HG02840 (cell line): Measurements from ENCODE around the gene WASF3.

Source experiments
- ATAC-seq: cut with Tn5 transposase; IDR thresholded peaks from one replicate; pipeline ENCODE4 v1.9.1; 2021; ENCODE audit warnings: mild to moderate bottlenecking, moderate library complexity, moderate number of reproducible peaks; ENCODE audit not compliant: unreplicated experiment, low FRiP score

WASF3 gene

DNA sequence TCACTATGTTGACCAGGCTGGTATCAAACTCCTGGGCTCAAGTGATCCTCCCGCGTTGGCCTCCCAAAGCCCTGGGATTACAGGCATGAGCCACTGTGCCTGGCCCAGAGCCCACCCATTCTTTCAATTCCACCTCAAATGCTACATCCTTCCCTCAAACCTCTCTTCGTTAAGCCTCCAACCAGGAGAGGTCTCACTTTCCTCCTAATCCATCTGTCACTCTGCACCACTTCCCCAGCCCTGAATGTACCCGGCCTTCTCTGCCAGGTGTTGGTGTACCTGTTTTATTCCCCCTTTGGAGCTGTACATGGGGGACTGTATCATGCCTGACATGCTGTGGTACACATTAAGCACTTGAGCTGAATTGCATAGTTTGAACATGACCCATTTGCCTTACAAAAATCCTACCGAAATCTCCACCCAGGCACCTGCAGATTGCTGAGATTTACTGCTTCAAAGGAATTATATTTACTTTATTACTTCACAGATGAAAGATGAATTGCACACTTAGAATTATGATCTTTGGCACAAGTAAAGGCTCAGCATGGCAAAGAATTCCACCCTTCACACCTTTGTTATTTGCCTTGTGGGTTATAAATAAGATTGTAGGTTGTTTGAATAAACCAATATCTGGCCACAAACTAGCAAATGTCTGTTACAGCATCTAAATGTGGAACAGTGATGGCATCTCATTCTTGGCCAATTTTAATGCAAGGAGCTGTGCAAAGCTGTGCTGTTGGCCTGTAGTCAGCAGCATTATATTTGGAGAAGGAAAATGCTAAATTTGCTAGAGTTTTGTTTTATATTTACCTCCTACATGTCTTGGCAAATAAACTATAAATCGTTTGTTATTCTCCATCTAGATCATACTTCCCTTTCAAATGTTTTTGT, 15.6 kb upstream of the WASF3 start:
- no peak for ATAC-seq

DNA sequence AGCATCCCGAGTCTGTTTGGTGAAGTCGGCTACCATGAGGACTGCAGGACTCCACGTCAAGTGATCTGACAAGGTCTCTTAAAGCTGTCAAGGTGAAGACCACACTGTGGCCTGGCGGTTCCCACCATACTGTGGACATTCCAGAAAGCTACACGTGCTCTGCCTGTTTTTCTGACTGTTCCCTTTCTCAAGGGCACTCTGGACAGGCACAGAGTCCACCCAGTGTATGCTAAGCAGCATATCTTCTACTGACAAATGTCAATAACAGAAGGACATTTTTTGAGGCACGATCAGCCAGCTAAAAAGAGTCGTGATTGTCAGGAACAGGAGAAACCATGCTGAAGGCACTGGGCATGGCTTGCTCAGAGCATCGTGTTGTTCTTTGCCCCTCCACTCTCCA, 12.8 kb upstream of the WASF3 start:
- no peak for ATAC-seq

DNA sequence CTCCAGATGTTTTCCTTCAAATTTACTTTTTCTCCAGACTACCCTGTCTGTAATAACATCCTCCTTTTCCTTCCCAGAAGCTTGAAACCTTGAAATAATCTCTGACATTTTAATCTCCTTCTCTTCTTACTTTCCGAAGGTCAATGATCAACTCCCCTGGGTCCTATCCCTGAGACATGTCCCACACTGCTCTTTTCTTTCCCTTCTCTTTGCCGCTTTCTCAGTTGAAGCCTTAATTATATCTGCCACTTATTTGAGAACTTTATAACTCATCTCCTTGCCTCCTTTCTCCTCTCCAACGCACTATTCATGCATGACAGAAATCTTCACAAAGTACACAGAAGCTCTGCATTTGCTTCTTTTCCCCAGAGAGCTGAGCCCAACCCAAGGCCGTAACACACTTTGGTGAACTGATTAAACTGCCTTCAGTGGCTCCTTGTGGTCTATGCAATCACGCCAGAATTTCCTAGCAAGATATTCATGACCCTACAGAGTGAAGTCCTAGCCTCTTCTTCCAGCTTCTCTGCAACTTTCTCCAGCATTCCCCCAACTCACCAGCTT, 9.2 kb upstream of the WASF3 start:
- no peak for ATAC-seq

DNA sequence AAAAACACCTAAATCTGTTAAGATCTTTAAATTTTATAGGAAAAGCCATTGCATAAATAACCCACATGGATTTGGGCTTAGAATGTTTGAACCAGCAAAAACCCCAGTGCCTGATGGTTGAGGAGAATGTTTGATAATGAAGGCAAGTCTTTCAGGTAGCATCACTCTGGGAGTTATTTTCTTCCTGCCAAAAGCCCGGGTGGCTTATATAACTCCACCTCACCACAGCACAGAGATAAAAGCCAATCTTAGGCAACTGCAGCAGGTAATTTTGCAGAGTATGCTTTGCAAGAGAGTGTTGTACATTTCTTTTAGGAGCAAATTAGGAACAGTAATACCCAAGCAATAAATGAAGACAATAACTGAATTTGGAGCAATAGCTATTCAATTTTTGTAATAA, 7.8 kb upstream of the WASF3 start:
- ATAC-seq = no peak

DNA sequence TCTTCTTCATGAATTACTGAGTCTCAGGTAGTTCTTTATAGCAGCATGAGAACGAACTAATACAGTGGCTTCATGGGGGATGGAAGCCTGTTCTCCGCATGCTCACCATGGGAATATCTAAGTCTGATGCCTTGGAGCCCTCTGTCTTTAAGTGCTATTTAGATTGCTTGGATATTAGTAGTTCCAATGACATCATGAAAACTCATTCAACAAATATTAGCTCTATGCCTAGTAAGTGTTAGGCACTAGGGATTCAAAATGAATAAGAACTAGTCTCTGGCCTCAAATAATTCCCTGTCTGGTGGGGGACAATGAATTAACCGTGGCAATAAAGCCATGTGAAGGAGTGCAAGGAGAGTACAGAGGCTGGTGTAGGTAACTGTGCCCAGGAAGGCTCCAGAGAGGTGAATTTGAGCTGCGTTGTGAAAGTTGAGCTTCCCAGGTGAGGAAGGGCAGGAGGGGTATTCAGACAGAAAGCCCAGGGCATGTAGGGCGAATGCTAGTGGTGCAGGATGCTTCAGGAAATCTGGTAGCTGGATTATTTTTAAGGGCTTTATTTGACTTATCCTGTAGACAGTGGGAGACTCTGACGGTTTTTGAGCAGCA, 6.1 kb upstream of the WASF3 start:
- no peak for ATAC-seq

DNA sequence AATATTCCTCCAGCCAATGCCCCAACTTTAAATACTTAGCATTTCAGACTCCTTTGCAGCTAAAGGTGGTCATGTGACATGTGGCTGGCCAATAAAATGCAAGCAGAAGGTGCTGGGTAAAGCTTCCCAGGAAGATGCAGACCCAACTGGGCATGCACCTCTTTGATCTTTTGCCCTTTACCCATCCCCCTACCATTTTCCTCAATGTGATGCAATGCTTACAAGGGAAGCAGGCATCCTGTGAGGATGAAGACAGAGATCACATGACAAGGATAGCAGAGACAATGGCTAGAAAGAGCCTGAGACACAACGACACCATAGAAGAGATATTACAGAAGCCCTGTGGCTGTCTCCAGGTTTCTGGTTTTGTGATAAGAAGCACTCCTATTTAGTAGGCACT, 2.1 kb upstream of the WASF3 start:
- no peak for ATAC-seq

DNA sequence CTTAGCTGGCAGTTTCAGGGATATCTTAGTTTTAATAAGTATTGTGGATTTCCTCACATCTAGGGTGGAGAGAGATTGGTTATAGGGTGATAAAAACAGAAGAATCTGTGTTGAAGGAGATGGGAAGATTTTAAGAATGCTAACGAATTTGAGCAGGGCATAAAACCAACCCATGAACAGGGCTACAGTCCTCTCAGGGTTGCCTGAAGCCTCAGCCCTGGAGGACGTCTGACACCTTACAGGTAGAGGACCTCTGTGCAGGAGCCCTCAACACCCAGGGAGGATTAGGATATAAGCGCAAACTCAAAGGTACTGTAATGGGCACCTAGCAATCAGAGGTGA, 461 bp upstream of the WASF3 start:
- no peak for ATAC-seq

DNA sequence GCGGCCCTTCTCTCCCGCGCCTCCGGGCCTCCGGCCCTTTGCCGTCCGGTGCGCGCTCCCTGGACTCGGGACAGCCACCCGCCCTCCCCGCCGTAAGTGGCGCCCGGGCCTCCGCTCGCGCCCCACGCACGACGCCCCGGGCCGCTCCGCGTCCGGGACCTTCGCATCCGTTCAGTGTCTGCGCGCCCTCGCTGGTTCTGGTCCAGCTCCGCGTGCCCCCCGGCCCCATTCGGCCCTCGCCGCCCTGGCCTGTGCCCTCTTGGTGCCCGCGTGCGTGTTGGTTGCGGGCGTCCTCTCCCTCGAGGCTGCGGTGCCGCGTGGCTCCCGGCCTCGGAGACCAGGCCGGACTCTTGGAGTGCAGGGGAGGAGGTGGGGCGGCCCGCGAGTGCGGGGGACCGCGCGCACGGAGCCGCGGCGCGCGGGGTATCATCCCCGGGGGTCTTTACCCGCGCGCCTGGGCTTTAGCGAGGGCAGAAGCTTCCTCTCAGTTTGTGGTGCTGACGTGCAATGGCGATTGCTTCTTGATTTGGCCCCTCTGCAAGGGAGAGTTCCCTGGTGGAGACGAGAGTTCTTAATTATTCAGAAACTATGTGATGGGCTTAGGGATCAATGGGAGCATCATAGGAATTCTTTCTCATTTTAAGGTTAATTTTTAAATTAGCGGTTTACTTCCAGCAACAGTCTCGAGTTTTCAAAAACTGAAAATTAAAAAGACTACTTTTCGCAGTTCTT, 757 bp downstream of the WASF3 start:
- no peak for ATAC-seq

DNA sequence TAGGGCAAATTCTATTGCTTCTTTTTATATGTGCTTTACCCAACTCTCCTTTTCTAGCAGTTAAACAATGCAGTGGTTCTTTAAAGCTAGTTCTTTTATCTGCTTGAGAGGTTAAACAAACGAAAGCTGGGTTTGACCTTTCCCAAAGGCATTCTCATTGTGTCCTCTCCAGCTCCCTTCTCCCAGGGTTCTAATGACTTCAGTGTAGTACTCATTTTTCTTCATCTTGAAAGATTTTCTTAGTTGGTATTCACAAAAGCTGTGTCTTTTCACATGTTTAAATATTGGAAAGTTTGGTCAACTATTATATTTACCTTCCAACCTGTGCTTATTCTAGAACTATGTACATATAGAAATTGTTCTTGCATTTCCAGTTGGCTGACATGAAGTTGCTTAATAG, 1.5 kb downstream of the WASF3 start:
- ATAC-seq = no peak

DNA sequence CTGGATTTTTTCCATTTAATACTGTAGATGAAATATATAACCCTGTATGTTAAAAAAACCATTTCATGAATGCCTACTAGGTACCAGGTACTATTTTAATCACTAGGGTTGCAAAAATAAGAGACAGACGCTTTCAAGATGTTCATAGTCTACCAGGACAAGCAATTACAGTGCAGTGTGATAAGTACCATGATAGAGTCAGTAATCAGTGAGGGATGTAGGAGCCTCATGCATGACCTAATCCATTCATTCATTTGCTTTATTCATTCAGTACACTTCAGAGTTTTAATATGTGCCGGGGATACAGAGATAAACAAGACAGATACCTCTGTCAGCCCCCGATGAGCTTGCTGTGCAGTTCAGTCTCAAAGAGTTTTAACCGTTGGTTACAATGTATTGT, 3.0 kb downstream of the WASF3 start:
- ATAC-seq = no peak

DNA sequence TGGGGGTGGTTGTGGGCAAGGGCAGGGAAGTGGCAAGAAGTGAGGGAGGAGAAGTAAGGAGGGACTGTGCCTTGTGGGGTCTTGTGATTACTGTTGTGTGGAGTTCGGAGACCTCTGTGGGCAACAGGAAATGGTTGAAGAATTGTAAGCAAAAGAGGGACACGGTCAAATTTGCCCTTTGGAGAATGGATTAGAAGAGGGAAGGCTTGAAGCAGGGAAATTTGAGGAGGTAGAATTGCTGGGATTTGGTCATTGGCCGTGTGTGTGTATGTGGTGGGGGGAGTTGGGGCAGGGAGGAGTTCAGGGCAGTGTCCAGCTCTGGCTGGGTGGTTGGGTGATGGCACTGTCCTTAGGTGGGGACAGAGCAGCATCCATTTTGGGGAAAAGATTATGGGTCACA, 3.6 kb downstream of the WASF3 start:
- no peak for ATAC-seq

DNA sequence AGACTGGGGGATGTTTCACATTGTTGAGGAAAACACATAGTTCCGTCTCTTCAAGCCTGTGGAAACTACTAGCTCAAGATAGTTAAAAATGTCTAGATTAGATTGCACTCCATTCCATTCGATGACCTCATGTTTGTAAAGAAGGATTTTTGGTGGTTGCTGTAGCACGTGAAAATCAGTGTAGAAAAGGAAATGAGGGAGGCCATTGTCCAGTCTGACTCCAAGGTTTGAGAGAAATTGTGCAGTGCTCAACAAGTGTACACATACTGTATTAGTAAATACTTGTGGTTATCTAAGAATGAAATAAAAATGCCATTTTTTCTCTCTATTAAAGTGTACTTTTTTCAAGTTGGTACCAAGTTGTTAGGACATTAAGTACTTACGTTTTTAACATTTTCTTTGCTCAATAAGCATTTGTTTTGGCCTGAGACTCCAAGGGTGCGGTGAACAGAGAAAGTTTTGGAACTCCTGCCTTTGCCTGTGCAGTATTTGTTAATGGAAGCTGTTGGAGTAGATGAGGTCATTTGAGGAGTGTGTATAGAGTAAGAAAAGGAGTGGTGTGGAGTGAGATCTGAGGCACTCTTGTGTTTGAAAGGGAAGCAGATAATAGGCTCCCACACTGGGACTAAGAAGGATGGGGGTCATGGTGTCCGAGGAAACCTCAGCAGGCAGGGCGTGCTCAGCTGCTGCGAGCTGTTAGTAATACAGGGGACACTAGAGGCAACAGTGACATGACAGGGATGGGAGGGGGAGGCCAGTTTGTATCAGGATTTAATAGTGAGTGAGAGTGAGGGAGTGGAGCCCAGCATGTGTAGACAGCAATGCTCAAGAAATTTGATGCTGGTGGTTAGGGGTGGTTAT, 4.4 kb downstream of the WASF3 start:
- ATAC-seq = no peak

DNA sequence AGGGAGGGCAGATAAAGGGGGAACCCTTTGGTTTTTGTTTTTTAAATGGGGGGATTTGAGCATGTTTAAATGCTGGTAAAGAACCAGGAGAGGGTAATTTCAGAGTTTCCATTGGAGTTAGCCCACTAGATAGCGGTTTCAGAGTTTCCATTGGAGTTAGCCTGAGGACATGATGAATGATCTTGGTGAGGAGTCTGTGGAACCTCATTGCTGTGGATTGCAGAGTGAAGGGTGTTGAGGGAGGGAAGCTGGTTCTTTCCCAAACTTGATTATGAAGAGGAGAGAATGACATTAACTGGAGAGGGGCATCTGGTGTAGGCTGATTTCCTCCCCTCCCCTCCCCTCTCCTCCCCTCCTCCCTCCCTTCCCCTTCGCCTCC, 5.0 kb downstream of the WASF3 start:
- no peak for ATAC-seq

DNA sequence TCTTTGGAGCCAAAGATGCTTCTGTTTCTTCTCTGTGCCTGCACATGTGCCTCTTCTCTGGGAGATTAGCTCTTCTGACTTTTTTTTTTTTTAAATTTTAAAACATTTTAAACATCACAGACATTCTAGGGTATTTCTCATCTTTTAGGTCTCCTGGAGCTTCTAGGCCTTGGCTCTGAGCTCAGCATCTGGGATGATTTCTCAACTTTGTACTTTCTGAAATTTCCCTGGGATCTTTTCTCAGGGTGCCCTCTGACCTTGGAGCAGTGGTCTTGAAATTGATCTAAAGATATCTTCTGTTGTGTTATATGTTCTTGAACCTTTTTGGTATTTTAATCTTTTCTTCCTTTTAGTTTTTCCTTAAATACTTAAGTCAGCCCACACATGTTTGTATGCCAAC, 6.2 kb downstream of the WASF3 start:
- ATAC-seq = no peak

DNA sequence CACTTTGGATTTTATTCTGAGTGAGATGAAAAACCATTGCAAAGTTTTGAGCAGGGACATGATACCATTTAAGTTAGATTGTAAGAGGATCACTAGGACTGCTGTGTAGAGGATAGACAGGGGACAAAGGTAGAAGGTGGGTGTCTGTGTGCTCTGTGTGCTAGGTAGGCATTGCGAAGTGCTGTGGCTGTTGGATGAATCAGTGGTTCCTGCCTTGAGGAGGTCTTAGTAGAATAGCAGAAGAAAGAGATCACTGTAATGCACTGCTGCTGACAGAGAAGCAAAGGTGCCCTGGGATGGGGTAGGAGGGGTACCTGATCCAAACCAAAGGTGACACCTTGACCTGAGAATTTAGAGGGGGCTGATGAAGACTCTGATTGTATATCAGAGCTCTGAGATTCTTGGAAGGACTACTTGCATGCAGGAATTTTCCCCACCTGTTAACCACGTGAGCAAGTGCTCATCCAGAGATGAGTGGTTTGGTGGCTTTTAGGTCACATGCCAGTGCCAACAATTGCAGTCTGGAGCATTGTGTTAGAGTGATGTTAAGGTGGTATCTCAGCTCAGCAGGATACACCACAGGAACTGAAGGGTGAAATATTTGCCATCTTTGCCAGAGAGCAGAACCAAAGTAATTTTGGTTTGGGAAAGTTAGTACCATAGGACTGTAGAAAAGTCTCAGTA, 10.8 kb downstream of the WASF3 start:
- no peak for ATAC-seq

DNA sequence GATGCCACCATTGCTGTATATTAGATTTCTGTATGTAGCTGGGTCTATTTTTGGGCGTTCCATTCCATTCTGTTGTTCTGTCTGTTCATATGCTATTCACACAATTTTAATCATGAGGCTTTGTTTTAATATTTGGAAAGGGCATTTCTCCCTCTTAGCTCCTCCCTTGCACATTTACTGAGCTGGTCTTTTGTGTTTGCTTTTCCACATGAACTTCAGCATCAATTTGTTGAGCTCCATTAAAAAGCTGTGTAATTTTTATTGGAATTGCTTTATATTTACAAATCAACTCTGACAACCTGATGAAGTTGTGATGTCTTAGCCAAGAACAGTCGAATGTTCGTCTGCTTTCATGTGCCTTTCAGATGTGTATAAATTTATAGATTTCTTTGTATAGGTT, 14.0 kb downstream of the WASF3 start:
- no peak for ATAC-seq

DNA sequence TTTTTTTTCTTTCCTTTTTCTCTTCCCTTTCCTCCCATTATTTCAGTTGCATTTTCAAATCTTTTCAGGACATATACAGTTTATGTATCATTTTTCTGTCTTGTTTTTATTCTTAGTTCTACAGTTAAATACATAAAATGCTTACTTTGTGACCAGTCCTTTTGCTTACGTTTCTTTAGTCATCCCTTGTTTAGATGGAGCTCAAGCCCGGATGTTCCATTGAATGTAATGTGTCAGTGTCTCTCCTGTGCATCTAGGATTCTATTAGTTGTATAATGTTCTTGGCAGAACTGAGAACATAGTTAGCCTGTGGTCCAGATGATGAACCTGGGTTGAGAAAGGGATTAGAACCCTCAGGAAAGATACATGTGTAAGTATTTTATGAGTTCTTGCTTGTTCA, 17.8 kb downstream of the WASF3 start:
- ATAC-seq = no peak

DNA sequence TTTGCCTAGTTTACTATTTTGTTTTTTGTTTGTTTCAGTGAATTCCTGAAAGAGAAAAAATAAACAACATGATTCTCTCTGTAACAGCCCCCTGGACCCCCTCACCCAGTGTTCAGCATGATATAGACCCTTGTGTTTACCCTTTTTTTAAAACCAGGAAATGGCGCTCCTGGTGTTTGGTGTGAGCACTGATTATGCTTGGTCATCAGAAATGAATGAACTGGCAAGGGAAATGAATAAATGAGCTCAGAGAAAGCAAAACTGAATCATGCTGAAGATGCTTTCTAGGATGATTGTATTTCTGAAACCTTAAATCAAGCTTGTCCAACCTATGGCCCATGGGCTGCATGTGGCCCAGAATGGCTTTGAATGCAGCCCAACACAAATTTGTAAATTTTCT, 22.1 kb downstream of the WASF3 start:
- ATAC-seq = no peak

DNA sequence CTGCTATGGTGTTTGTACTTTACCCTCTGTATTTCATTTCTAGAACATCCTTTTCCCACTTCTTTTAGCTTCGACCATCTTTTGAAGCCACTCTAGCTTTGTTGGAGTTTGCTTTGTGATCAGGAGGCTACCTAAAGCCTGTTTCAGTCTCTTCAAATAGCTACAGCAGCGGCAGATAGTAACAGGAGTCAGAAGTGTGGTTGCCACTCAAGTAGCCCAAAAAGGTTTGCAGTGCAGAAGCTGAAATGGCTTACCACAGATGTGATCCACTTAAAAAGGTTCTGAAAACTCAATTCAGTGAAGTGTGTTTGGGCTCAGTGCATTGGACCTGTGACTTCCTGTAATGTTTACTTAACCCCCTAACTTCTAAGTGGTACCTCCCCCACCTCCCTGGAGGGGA, 26.2 kb downstream of the WASF3 start:
- no peak for ATAC-seq

DNA sequence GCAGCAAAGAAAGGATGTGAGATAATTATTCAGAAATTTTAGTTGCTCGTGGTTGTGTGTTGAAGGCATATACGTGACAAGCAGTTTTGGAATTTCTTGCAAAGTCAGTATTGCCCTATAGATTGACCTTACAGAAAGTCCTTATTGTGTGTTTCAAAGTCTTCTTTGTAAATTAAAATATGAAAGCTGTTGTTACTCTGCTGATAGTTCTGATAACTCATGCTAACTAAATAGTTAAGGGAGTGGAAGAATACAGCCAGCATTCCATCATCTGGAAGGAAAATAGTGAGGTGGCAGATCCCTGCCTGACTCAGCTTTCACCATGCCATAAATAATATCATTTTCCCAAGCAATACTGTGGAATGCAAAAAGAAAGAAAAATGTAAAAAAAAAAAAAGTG, 27.2 kb downstream of the WASF3 start:
- no peak for ATAC-seq
